ENCODE results near the gene P2RY8. TPM values are rescaled to one million over a fixed set of nuclear protein-coding genes. Genes with fewer than 3 reads are reported as not detected.
"Not testable (repeated sequence)": the region's sequence is repeated elsewhere in the genome, so short reads cannot be mapped to it uniquely, and the experiment has no call there.

Gene P2RY8
- total RNA-seq, 1 donor from 2014 or later: 0.52 TPM

GRCh38 chrX:1440506-1440905 is 96.5 kb downstream of the P2RY8 start:
- H3K27me3 ChIP-seq (ENCODE audit: control insufficient read depth in 3 of 3, insufficient read depth in 3 of 3, low read length in 3 of 3): no peaks in the 10 kb centered on the region
- no peak overlapping the region for H3K9ac ChIP-seq (ENCODE audit: low read depth in 1 of 3, low read length in 3 of 3)
- H3K9me3 ChIP-seq (ENCODE audit: control insufficient read depth in 3 of 3, low read length in 3 of 3): peaks cover 0 to 7% (median 0%) of the 10 kb centered on the region in 3 donors
- no peak overlapping the region for H3K4me3 ChIP-seq (ENCODE audit: low read length in 3 of 3)
- H3K36me3 ChIP-seq (ENCODE audit: control insufficient read depth in 3 of 3, insufficient read depth in 3 of 3, low read length in 3 of 3): peaks cover 13 to 17% (median 16%) of the 10 kb centered on the region in 3 donors
- no peaks in the 10 kb centered on the region for H3K4me1 ChIP-seq (ENCODE audit: control insufficient read depth in 3 of 3, insufficient read depth in 3 of 3, low read length in 3 of 3)
- no peak overlapping the region for H3K27ac ChIP-seq (ENCODE audit: low read depth, low read length)

GRCh38 chrX:1435241-1435895 is 101.6 kb downstream of the P2RY8 start:
- Histone ChIP-seq H3K9ac (ENCODE audit: low read depth in 1 of 3, low read length in 3 of 3) (no peak overlapping the region), H3K27me3 (ENCODE audit: control insufficient read depth in 3 of 3, insufficient read depth in 3 of 3, low read length in 3 of 3) (no peaks in the 10 kb centered on the region), H3K27ac (ENCODE audit: low read depth, low read length) (no peak overlapping the region), H3K9me3 (ENCODE audit: control insufficient read depth in 3 of 3, low read length in 3 of 3) (no peaks in the 10 kb centered on the region), H3K4me3 (ENCODE audit: low read length in 3 of 3) (no peak overlapping the region), H3K36me3 (ENCODE audit: control insufficient read depth in 3 of 3, insufficient read depth in 3 of 3, low read length in 3 of 3) (peaks cover 13 to 23% (median 23%) of the 10 kb centered on the region in 3 donors), H3K4me1 (ENCODE audit: control insufficient read depth in 3 of 3, insufficient read depth in 3 of 3, low read length in 3 of 3) (no peaks in the 10 kb centered on the region)

- Histone ChIP-seq H3K27me3 (ENCODE audit: control insufficient read depth in 3 of 3, insufficient read depth in 3 of 3, low read length in 3 of 3) (no peaks in the 10 kb centered on the region), H3K36me3 (ENCODE audit: control insufficient read depth in 3 of 3, insufficient read depth in 3 of 3, low read length in 3 of 3) (peaks cover 12 to 23% (median 23%) of the 10 kb centered on the region in 3 donors), H3K9me3 (ENCODE audit: control insufficient read depth in 3 of 3, low read length in 3 of 3) (no peaks in the 10 kb centered on the region), H3K4me1 (ENCODE audit: control insufficient read depth in 3 of 3, insufficient read depth in 3 of 3, low read length in 3 of 3) (no peaks in the 10 kb centered on the region), H3K4me3 (ENCODE audit: low read length in 3 of 3) (no peak overlapping the region), H3K27ac (ENCODE audit: low read depth, low read length) (no peak overlapping the region), H3K9ac (ENCODE audit: low read depth in 1 of 3, low read length in 3 of 3) (no peak overlapping the region)
Measured at GRCh38 chrX:1434871-1435240, 102.1 kb downstream of the P2RY8 start.

GRCh38 chrX:1433646-1434357 is 103.2 kb downstream of the P2RY8 start:
- H3K27me3 ChIP-seq (ENCODE audit: control insufficient read depth in 3 of 3, insufficient read depth in 3 of 3, low read length in 3 of 3): no peaks in the 10 kb centered on the region
- no peaks in the 10 kb centered on the region for H3K9me3 ChIP-seq (ENCODE audit: control insufficient read depth in 3 of 3, low read length in 3 of 3)
- H3K4me3 ChIP-seq (ENCODE audit: low read length in 3 of 3): no peak overlapping the region
- H3K36me3 ChIP-seq (ENCODE audit: control insufficient read depth in 3 of 3, insufficient read depth in 3 of 3, low read length in 3 of 3): peaks cover 12 to 23% (median 23%) of the 10 kb centered on the region in 3 donors
- H3K9ac ChIP-seq (ENCODE audit: low read depth in 1 of 3, low read length in 3 of 3): no peak overlapping the region
- H3K27ac ChIP-seq (ENCODE audit: low read depth, low read length): no peak overlapping the region
- no peaks in the 10 kb centered on the region for H3K4me1 ChIP-seq (ENCODE audit: control insufficient read depth in 3 of 3, insufficient read depth in 3 of 3, low read length in 3 of 3)

- H3K27me3 ChIP-seq (ENCODE audit: control insufficient read depth in 3 of 3, insufficient read depth in 3 of 3, low read length in 3 of 3): no peaks in the 10 kb centered on the region
- H3K4me3 ChIP-seq (ENCODE audit: low read length in 3 of 3): no peak overlapping the region
- H3K27ac ChIP-seq (ENCODE audit: low read depth, low read length): no peak overlapping the region
- no peaks in the 10 kb centered on the region for H3K4me1 ChIP-seq (ENCODE audit: control insufficient read depth in 3 of 3, insufficient read depth in 3 of 3, low read length in 3 of 3)
- H3K36me3 ChIP-seq (ENCODE audit: control insufficient read depth in 3 of 3, insufficient read depth in 3 of 3, low read length in 3 of 3): peaks cover 12 to 21% (median 15%) of the 10 kb centered on the region in 3 donors
- no peak overlapping the region for H3K9ac ChIP-seq (ENCODE audit: low read depth in 1 of 3, low read length in 3 of 3)
- H3K9me3 ChIP-seq (ENCODE audit: control insufficient read depth in 3 of 3, low read length in 3 of 3): no peaks in the 10 kb centered on the region
Measured at GRCh38 chrX:1430451-1430850, 106.5 kb downstream of the P2RY8 start.

GRCh38 chrX:1427756-1428155 is 109.2 kb downstream of the P2RY8 start:
- H3K9ac ChIP-seq (ENCODE audit: low read depth in 1 of 3, low read length in 3 of 3): no peak overlapping the region
- no peak overlapping the region for H3K4me3 ChIP-seq (ENCODE audit: low read length in 3 of 3)
- no peaks in the 10 kb centered on the region for H3K4me1 ChIP-seq (ENCODE audit: control insufficient read depth in 3 of 3, insufficient read depth in 3 of 3, low read length in 3 of 3)
- no peaks in the 10 kb centered on the region for H3K27me3 ChIP-seq (ENCODE audit: control insufficient read depth in 3 of 3, insufficient read depth in 3 of 3, low read length in 3 of 3)
- peaks cover 0 to under 1% (median 0%) of the 10 kb centered on the region in 3 donors for H3K9me3 ChIP-seq (ENCODE audit: control insufficient read depth in 3 of 3, low read length in 3 of 3)
- H3K27ac ChIP-seq (ENCODE audit: low read depth, low read length): no peak overlapping the region
- peaks cover 13 to 16% (median 16%) of the 10 kb centered on the region in 3 donors for H3K36me3 ChIP-seq (ENCODE audit: control insufficient read depth in 3 of 3, insufficient read depth in 3 of 3, low read length in 3 of 3)

- not testable (repeated sequence) for H3K4me3 ChIP-seq (ENCODE audit: low read length in 3 of 3); H3K4me1 ChIP-seq (ENCODE audit: control insufficient read depth in 3 of 3, insufficient read depth in 3 of 3, low read length in 3 of 3); H3K9ac ChIP-seq (ENCODE audit: low read depth in 1 of 3, low read length in 3 of 3); H3K9me3 ChIP-seq (ENCODE audit: control insufficient read depth in 3 of 3, low read length in 3 of 3); H3K27me3 ChIP-seq (ENCODE audit: control insufficient read depth in 3 of 3, insufficient read depth in 3 of 3, low read length in 3 of 3); H3K27ac ChIP-seq (ENCODE audit: low read depth, low read length)
- peaks cover 18 to 27% (median 19%) of the 10 kb centered on the region in 3 donors for H3K36me3 ChIP-seq (ENCODE audit: control insufficient read depth in 3 of 3, insufficient read depth in 3 of 3, low read length in 3 of 3)
Measured at GRCh38 chrX:1426321-1426720, 110.7 kb downstream of the P2RY8 start.

- H3K27me3 ChIP-seq (ENCODE audit: control insufficient read depth in 3 of 3, insufficient read depth in 3 of 3, low read length in 3 of 3): no peaks in the 10 kb centered on the region
- H3K27ac ChIP-seq (ENCODE audit: low read depth, low read length): no peak overlapping the region
- no peaks in the 10 kb centered on the region for H3K4me1 ChIP-seq (ENCODE audit: control insufficient read depth in 3 of 3, insufficient read depth in 3 of 3, low read length in 3 of 3)
- peaks cover 18 to 28% (median 19%) of the 10 kb centered on the region in 3 donors for H3K36me3 ChIP-seq (ENCODE audit: control insufficient read depth in 3 of 3, insufficient read depth in 3 of 3, low read length in 3 of 3)
- H3K9me3 ChIP-seq (ENCODE audit: control insufficient read depth in 3 of 3, low read length in 3 of 3): peaks cover 3 to 5% (median 4%) of the 10 kb centered on the region in 3 donors
- no peak overlapping the region for H3K9ac ChIP-seq (ENCODE audit: low read depth in 1 of 3, low read length in 3 of 3)
- H3K4me3 ChIP-seq (ENCODE audit: low read length in 3 of 3): no peak overlapping the region
Measured at GRCh38 chrX:1425381-1425780, 111.6 kb downstream of the P2RY8 start.

- H3K36me3 ChIP-seq (ENCODE audit: control insufficient read depth in 3 of 3, insufficient read depth in 3 of 3, low read length in 3 of 3): peaks cover 19 to 28% (median 20%) of the 10 kb centered on the region in 3 donors
- H3K4me1 ChIP-seq (ENCODE audit: control insufficient read depth in 3 of 3, insufficient read depth in 3 of 3, low read length in 3 of 3): no peaks in the 10 kb centered on the region
- peaks cover 3 to 5% (median 4%) of the 10 kb centered on the region in 3 donors for H3K9me3 ChIP-seq (ENCODE audit: control insufficient read depth in 3 of 3, low read length in 3 of 3)
- no peak overlapping the region for H3K4me3 ChIP-seq (ENCODE audit: low read length in 3 of 3)
- H3K27me3 ChIP-seq (ENCODE audit: control insufficient read depth in 3 of 3, insufficient read depth in 3 of 3, low read length in 3 of 3): no peaks in the 10 kb centered on the region
- no peak overlapping the region for H3K9ac ChIP-seq (ENCODE audit: low read depth in 1 of 3, low read length in 3 of 3)
- H3K27ac ChIP-seq (ENCODE audit: low read depth, low read length): no peak overlapping the region
Measured at GRCh38 chrX:1424147-1424851, 112.7 kb downstream of the P2RY8 start.

GRCh38 chrX:1423215-1423614 is 113.8 kb downstream of the P2RY8 start:
- H3K9me3 ChIP-seq (ENCODE audit: control insufficient read depth in 3 of 3, low read length in 3 of 3): peaks cover 3 to 8% (median 5%) of the 10 kb centered on the region in 3 donors
- H3K27me3 ChIP-seq (ENCODE audit: control insufficient read depth in 3 of 3, insufficient read depth in 3 of 3, low read length in 3 of 3): no peaks in the 10 kb centered on the region
- no peak overlapping the region for H3K9ac ChIP-seq (ENCODE audit: low read depth in 1 of 3, low read length in 3 of 3)
- no peak overlapping the region for H3K27ac ChIP-seq (ENCODE audit: low read depth, low read length)
- peaks cover 24 to 33% (median 26%) of the 10 kb centered on the region in 3 donors for H3K36me3 ChIP-seq (ENCODE audit: control insufficient read depth in 3 of 3, insufficient read depth in 3 of 3, low read length in 3 of 3)
- no peak overlapping the region for H3K4me3 ChIP-seq (ENCODE audit: low read length in 3 of 3)
- H3K4me1 ChIP-seq (ENCODE audit: control insufficient read depth in 3 of 3, insufficient read depth in 3 of 3, low read length in 3 of 3): no peaks in the 10 kb centered on the region

Measured in skeletal muscle tissue (tissue), 4 donors.